Ramos (cell line): ENCODE data around the gene TOM1.

Source experiments
- in situ Hi-C: fragments of 300-500 bp; cut with MboI; formaldehyde crosslinking; loops from one replicate; pipeline ENCODE4 v1.14.3; 2022; ENCODE audit warnings: low sequenced_read_pairs; ENCODE audit not compliant: unreplicated experiment

TOM1 gene

GRCh38 chr22:35306350-35306967 is 6.8 kb downstream of the TOM1 start:
- in situ Hi-C loops, result no loop called here

- in situ Hi-C loops, result no loop called here
Observed at GRCh38 chr22:35307372-35307771, 7.7 kb downstream of the TOM1 start.

- in situ Hi-C loops, result no loop called here
Observed at GRCh38 chr22:35307892-35308291, 8.2 kb downstream of the TOM1 start.

DNA sequence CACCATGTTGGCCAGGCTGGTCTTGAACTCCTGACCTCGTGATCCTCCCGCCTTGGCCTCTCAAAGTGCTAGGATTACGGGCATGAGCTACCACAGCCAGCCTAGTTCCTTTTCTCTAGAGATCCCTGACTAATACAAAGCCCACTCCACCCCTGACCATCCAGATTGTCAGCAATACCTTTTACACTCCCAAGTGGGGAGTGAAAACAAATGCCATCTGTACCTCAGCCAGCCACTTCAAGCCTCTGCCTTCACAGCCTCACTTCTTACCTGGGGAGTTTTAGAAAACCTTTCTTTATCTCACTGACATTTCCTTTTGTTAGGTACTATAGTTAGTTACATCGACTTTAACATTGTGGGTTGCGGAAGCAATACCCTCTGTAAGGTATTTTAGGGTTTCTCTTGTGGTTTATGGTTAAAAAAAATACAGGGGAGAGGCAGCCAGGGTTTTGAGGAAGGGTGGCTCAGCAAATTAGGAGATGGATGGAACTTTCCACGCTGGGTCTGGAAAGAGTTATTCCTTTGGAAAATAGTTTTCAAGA is 8.9 kb downstream of the TOM1 start:
- in situ Hi-C loops, result no loop called here

- in situ Hi-C loops, result no loop called here
Observed at GRCh38 chr22:35310556-35311550, 11.2 kb downstream of the TOM1 start.

- in situ Hi-C loops, result no loop called here
Observed at GRCh38 chr22:35311551-35311999, 11.9 kb downstream of the TOM1 start.

GRCh38 chr22:35312198-35313059 is 12.7 kb downstream of the TOM1 start:
- in situ Hi-C loops, result no loop called here

DNA sequence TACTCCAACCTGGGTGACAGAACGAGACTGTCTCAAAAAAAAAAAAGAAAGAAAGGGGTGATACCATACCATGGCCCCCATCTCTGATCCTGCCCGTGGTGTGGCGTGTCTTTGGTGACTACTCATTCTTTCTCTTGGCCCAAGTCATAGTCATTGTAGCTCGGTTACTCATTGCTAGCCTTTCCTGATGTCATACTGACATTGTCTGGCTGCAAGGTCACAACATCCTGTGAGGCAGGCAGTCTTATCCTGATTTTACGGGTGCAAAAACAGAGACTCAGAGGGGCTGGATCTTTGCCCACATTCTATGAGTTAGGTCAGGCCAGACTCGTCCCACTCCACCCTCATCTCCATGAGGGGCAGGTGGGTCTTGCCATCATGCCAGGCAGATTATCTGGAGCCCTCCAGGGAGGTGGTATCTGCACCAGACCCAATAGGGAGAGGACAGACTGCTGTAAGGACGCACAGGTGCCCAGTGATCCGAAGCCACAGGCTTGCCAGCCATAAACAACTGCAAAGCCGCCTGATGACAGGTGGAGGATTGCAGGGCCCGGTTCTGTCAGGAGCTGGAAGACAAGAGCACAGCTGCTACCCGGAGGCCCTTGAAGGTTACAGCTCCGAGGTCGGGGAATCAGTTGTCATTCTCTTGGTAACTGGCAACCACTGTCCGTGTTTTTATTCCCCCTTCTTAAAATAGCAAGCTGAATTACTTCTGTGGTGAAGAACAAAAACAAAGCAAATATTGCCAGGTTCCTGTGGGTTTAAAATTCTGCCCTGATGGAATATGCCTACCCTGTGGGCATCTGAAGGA is 13.8 kb downstream of the TOM1 start:
- in situ Hi-C loops, result no loop called here

DNA sequence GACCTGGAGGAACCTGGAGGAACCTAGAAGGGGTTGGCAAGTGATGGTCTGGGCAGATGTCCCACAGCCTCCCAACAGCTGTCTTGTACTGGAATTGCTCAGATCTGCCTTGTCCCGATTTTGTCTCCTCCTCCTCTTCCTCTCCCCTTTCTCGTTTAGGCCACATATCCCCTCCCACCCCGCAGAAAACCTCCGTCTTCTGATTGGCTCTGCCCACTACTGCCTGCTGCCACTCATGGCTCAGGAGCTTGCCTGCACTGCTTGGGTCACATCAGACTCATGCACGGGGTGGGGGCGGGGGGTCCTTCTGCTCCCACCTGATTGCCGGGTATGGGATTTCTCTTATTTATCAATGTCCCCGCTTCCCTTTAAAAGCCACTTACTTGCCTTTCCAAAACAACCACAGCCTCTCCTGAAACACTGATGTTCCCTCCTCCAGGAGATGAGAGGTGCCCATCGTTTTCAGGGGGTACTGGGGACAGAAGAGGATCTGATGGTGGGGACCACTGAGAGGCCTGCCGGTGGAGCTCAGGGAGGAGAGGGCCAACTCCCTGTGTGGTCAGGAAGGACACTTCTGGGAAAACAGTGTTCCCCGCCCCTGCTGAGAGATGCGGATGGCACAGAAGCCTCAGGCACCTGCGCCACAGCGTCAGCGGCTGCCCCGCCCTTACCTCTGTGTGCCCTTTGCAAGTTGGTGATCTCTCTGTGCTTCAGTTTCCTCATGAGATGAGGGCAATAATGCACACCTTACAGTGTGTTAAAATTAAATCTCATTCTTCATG is 14.7 kb downstream of the TOM1 start:
- in situ Hi-C loops, result no loop called here

GRCh38 chr22:35315141-35315854 is 15.6 kb downstream of the TOM1 start:
- in situ Hi-C loops, result no loop called here

DNA sequence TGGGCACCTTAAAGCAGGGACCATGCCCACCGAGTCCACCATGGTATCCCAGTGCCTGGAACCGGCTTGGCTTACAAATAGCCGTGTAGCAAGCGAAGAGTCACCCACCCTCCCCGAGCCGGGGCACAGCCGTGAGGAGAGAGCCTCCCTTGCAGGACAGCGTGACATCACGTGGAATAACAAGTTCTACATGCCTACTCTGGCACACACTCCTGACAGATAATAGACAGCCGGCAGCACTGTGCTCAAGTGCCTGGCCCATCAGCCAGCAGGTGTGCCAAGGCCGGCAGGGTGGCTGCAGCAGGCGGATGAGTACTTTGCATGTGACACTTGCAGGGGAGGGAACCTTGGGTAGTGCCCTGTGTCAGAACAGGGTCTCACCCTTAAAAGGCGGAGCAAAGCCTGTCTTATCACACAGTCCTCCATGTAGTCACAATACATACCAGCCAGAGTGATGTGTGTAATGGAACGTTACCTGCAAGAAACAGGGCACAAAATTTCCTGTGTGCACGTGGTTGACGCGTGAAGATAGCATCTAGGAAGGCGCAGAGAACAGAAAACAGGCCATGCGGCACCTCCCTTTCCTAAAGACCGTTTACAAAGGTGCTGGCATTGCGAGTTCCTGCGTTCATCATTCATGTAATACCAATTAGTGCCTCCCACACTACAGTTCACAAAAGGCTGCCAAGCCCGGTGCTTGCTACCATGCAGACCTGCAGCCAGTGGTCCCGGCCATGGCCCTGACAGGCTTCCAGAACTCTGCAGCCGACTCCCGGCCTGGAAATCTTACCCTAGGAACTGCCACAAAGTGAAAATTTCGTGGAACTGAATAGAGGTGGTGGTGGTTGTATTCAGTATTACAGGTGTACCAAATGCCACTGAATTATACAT is 16.4 kb downstream of the TOM1 start:
- in situ Hi-C loops, result no loop called here

- in situ Hi-C loops, result no loop called here
Observed at GRCh38 chr22:35316751-35317150, 17.1 kb downstream of the TOM1 start.

DNA sequence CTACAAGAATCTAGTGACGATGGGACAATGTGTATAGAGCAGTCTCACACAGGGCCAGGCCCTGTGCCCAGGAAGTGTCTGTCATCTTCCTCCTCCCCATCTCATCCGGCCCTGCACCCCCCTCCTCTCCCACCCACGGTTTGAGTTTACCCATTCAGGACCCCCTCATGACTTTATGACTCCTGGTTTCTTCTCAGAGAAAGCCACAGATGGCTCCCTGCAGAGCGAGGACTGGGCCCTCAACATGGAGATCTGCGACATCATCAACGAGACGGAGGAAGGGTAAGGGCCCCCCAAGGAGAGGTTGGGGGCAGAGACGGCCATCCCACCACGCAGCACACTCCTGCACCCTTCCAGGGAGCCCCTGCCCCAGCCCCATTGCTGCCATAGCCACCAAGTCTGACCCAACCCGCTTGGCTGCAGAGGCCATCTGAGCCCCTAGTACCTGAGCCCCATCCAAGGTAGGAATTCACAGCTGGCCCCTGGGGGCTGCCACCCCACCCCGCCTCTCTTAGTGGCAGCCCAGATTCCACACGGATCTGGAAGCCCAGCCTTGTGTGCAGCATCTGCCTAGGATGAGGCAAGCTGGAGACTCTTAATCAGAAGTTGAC is 18.1 kb downstream of the TOM1 start:
- in situ Hi-C loops, result no loop called here

DNA sequence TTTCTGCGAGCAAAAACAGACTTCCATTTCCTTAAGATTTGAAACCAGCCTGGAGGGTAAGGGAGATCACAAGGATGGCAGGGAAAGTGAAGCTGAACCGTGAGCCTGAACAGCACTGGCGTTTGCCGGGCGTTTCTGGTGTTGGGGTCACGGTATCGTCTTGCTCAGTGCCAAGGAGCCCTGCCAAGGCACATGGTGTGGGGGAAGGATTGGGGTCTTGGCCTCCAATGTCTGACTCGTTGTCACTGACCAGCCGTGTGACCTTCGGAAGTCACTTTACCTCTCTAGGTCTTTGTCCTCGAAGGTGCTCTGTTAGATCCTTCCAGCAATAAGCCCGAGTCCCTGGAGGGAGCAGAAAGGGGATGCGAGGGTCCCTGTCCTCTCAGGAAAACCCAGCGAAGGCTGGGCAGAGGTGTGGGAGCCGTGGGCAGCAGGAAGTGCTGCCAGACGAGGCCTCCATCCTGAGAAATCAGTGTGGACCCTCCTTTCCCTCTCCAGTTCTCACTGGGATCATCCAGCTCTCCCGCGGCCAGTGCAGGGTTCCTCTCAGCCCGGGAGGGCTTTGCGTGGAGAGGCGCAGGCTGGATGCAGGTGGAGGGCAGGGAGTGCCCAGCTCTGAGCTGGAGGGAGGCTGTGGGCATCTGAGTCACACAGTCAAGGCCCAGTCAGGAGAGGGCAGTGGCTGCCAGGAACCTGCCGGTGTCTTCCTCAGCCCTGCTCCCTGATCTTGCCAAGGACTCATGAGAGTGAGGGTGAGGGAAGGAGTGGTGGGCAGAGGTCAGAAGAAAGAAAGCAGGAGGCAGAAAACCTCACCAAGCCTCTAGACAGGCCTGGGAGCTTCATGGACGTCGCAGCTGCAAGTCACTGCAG is 18.9 kb downstream of the TOM1 start:
- in situ Hi-C loops, result no loop called here

DNA sequence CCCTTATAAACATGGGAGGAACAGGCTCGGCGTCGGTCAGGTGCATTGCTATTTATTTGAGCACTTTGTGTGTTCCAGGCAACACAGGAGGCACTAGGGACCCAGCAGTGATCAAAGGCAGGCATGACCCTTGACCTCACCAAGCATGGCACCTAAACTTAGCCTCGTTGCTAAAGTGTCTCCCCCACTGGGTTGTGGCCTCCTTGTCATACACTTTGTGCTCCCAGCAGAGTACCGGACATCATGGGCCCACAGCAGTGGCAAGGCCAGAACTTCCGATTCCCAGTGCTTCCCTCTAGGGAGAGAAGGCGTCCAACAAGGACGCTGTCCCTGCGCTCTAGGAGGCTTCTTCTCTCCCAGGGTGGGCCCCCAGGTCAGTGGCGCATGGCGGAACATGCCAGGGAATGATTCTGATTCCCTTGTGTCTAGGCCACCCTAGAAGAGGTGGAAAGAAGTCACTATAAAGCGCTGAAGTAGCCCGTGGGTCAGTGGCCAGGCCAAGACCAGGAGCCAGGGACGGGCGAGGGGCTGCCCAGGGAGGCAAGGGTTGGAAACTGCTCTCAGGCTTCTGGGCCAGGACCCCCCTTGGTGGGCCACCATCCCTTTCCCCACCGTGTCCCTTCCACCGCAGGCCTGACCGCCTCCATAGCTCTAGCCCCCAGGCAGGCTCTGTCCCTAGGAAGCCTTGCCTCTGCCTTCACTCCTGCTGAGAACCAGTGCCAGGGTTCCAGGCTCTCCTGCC is 19.7 kb downstream of the TOM1 start:
- in situ Hi-C loops, result no loop called here
